Measurements from ENCODE around the gene ARHGAP31.

DNA sequence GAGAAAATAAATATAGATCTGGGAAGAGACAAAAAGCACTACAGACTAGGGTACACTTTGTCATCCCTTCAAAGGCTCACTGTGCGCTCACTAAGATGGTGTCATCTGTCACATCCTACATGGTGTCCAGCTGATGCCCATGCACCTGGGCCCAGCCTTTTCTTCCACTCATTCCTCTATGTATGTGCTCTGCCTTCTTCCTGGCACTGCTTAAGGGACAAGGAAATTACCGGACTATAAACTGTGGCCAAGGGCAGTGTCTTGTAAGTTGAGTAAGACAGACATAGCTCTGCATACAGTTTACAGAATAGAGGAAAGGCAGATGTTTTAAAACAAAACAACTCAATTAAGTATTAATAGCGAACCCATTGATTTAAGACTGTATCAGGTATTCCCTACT lies 52.9 kb downstream of the ARHGAP31 start:
- TF ChIP-seq, protein P1, sequence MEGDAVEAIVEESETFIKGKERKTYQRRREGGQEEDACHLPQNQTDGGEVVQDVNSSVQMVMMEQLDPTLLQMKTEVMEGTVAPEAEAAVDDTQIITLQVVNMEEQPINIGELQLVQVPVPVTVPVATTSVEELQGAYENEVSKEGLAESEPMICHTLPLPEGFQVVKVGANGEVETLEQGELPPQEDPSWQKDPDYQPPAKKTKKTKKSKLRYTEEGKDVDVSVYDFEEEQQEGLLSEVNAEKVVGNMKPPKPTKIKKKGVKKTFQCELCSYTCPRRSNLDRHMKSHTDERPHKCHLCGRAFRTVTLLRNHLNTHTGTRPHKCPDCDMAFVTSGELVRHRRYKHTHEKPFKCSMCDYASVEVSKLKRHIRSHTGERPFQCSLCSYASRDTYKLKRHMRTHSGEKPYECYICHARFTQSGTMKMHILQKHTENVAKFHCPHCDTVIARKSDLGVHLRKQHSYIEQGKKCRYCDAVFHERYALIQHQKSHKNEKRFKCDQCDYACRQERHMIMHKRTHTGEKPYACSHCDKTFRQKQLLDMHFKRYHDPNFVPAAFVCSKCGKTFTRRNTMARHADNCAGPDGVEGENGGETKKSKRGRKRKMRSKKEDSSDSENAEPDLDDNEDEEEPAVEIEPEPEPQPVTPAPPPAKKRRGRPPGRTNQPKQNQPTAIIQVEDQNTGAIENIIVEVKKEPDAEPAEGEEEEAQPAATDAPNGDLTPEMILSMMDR (IDR thresholded peaks at IDR 0.05; ENCODE audit: low read depth, low read length): no peak
- TF ChIP-seq EZH2phosphoT487 (IDR thresholded peaks at IDR 0.05; ENCODE audit: low read depth): no peak
